Measurements from ENCODE around the gene MUL1. TPM values are rescaled to one million over a fixed set of nuclear protein-coding genes. Genes with fewer than 3 reads are reported as not detected.

The MUL1 gene
- total RNA-seq, 5 donors from 2014 or later (not counting 1 experiment from before 2014, with no cell fraction given), result 18.0 to 21.4 (median 20.8) TPM

- CTCF ChIA-PET, result no interaction called here
- no peak overlapping the region for H3K27ac Mint-ChIP-seq
- no peak overlapping the region for H3K4me3 Mint-ChIP-seq
- no peak for DNase-seq
- H3K4me1 ChIP-seq (ENCODE audit: control insufficient read depth in 1 of 2, extremely low read depth in 1 of 2, insufficient read depth in 2 of 2, low read length in 2 of 2), result peaks cover 0 to 20% of the 10 kb centered on the region in 2 experiments
- WGBS (ENCODE audit: insufficient coverage), result no CpG with 5 or more reads among the region's 4 CpGs
- no peaks in the 10 kb centered on the region for H3K9me3 ChIP-seq
- H3K9me3 Mint-ChIP-seq, result no peaks in the 10 kb centered on the region
- H3K27me3 Mint-ChIP-seq, result peaks cover 81 to 83% of the 10 kb centered on the region in 2 donors
- H3K27ac ChIP-seq (ENCODE audit: low read length), result no peak overlapping the region
- H3K27me3 ChIP-seq (replicated peaks in 1 of 2; ENCODE audit: control insufficient read depth in 2 of 2, extremely low read depth in 1 of 2, insufficient read depth in 2 of 2, low read length in 1 of 2), result peaks cover 19 to 75% of the 10 kb centered on the region in 2 experiments
- no peaks in the 10 kb centered on the region for H3K36me3 ChIP-seq (ENCODE audit: control insufficient read depth in 2 of 2, extremely low read depth in 1 of 2, insufficient read depth in 1 of 2, low read length in 1 of 2)
- H3K4me3 ChIP-seq (ENCODE audit: control insufficient read depth in 1 of 2, extremely low read depth in 1 of 2, low read length in 1 of 2), result no peak overlapping the region
- POLR2A ChIA-PET, result no interaction called here
- ATAC-seq (replicated peaks in 1 of 4), result no peak
- no peaks in the 10 kb centered on the region for H3K36me3 Mint-ChIP-seq
- peaks cover 14 to 15% (median 14%) of the 10 kb centered on the region in 3 donors for H3K4me1 Mint-ChIP-seq
Measured at GRCh38 chr1:20479840-20480239, 28.1 kb downstream of the MUL1 start.

- H3K27me3 Mint-ChIP-seq, result peaks cover 81 to 87% of the 10 kb centered on the region in 2 donors
- DNase-seq, result no peak
Measured at GRCh38 chr1:20478057-20478635, 29.8 kb downstream of the MUL1 start.

GRCh38 chr1:20477348-20478056 is 30.4 kb downstream of the MUL1 start:
- Mint-ChIP-seq H3K4me1 (peaks cover 0 to 6% (median 5%) of the 10 kb centered on the region in 3 donors), H3K4me3 (no peak overlapping the region), H3K36me3 (no peaks in the 10 kb centered on the region), H3K27me3 (peaks cover 75 to 88% of the 10 kb centered on the region in 2 donors), H3K27ac (no peak overlapping the region), H3K9me3 (no peaks in the 10 kb centered on the region)
- no peaks in the 10 kb centered on the region for H3K36me3 ChIP-seq (ENCODE audit: control insufficient read depth in 2 of 2, extremely low read depth in 1 of 2, insufficient read depth in 1 of 2, low read length in 1 of 2)
- no peak overlapping the region for H3K27ac ChIP-seq (ENCODE audit: low read length)
- H3K9me3 ChIP-seq, result no peaks in the 10 kb centered on the region
- DNase-seq (no peak), ATAC-seq (replicated peaks in 1 of 4) (no peak)
- POLR2A ChIA-PET, result no interaction called here
- peaks cover 0 to 8% of the 10 kb centered on the region in 2 experiments for H3K4me1 ChIP-seq (ENCODE audit: control insufficient read depth in 1 of 2, extremely low read depth in 1 of 2, insufficient read depth in 2 of 2, low read length in 2 of 2)
- WGBS (ENCODE audit: insufficient coverage), result 69% methylated on average over 3 of the region's 10 CpGs
- H3K27me3 ChIP-seq (replicated peaks in 1 of 2; ENCODE audit: control insufficient read depth in 2 of 2, extremely low read depth in 1 of 2, insufficient read depth in 2 of 2, low read length in 1 of 2), result peaks cover 19 to 77% of the 10 kb centered on the region in 2 experiments
- CTCF ChIA-PET, result interaction anchor here in 1 of 2 donors (0.7 kb wide), 1 partner anchor 966 kb away, joined by 3 read pairs; no protein-coding TSS in a partner anchor
- H3K4me3 ChIP-seq (ENCODE audit: control insufficient read depth in 1 of 2, extremely low read depth in 1 of 2, low read length in 1 of 2), result no peak overlapping the region

More at GRCh38 chr1:20478057-20478635, 29.8 kb downstream of the MUL1 start:
- no peaks in the 10 kb centered on the region for H3K9me3 ChIP-seq
- no CpG with 5 or more reads among the region's 5 CpGs for WGBS (ENCODE audit: insufficient coverage)
- no peaks in the 10 kb centered on the region for H3K9me3 Mint-ChIP-seq
- ChIA-PET POLR2A (no interaction called here), CTCF (interaction anchor here in 1 of 2 donors (0.7 kb wide), 1 partner anchor 967 kb away, joined by 3 read pairs; no protein-coding TSS in a partner anchor)
- peaks cover 19 to 71% of the 10 kb centered on the region in 2 experiments for H3K27me3 ChIP-seq (replicated peaks in 1 of 2; ENCODE audit: control insufficient read depth in 2 of 2, extremely low read depth in 1 of 2, insufficient read depth in 2 of 2, low read length in 1 of 2)
- H3K27ac ChIP-seq (ENCODE audit: low read length), result no peak overlapping the region
- peaks cover 0 to 7% of the 10 kb centered on the region in 2 experiments for H3K4me1 ChIP-seq (ENCODE audit: control insufficient read depth in 1 of 2, extremely low read depth in 1 of 2, insufficient read depth in 2 of 2, low read length in 2 of 2)
- H3K4me3 ChIP-seq (ENCODE audit: control insufficient read depth in 1 of 2, extremely low read depth in 1 of 2, low read length in 1 of 2), result no peak overlapping the region
- H3K36me3 ChIP-seq (ENCODE audit: control insufficient read depth in 2 of 2, extremely low read depth in 1 of 2, insufficient read depth in 1 of 2, low read length in 1 of 2), result no peaks in the 10 kb centered on the region
- no peak overlapping the region for H3K27ac Mint-ChIP-seq
- H3K4me3 Mint-ChIP-seq, result no peak overlapping the region
- peaks cover 0 to 5% (median 4%) of the 10 kb centered on the region in 3 donors for H3K4me1 Mint-ChIP-seq
- no peak for ATAC-seq (replicated peaks in 1 of 4)
- no peaks in the 10 kb centered on the region for H3K36me3 Mint-ChIP-seq

- peaks cover 0 to 8% of the 10 kb centered on the region in 2 experiments for H3K4me1 ChIP-seq (ENCODE audit: control insufficient read depth in 1 of 2, extremely low read depth in 1 of 2, insufficient read depth in 2 of 2, low read length in 2 of 2)
- H3K27me3 Mint-ChIP-seq, result peaks cover 80 to 89% of the 10 kb centered on the region in 2 donors
- H3K27ac Mint-ChIP-seq, result no peak overlapping the region
- peaks cover 0 to 6% (median 3%) of the 10 kb centered on the region in 3 donors for H3K4me1 Mint-ChIP-seq
- no peaks in the 10 kb centered on the region for H3K9me3 ChIP-seq
- H3K36me3 ChIP-seq (ENCODE audit: control insufficient read depth in 2 of 2, extremely low read depth in 1 of 2, insufficient read depth in 1 of 2, low read length in 1 of 2), result no peaks in the 10 kb centered on the region
- H3K36me3 Mint-ChIP-seq, result no peaks in the 10 kb centered on the region
- H3K27ac ChIP-seq (ENCODE audit: low read length), result no peak overlapping the region
- no peaks in the 10 kb centered on the region for H3K9me3 Mint-ChIP-seq
- H3K4me3 ChIP-seq (ENCODE audit: control insufficient read depth in 1 of 2, extremely low read depth in 1 of 2, low read length in 1 of 2), result no peak overlapping the region
- ATAC-seq (replicated peaks in 1 of 4) (no peak), DNase-seq (no peak)
- ChIA-PET POLR2A (no interaction called here), CTCF (no interaction called here)
- peaks cover 14 to 78% of the 10 kb centered on the region in 2 experiments for H3K27me3 ChIP-seq (replicated peaks in 1 of 2; ENCODE audit: control insufficient read depth in 2 of 2, extremely low read depth in 1 of 2, insufficient read depth in 2 of 2, low read length in 1 of 2)
- WGBS (ENCODE audit: insufficient coverage), result 9% methylated on average over 33 of the region's 33 CpGs
- H3K4me3 Mint-ChIP-seq, result no peak overlapping the region
Measured at GRCh38 chr1:20476265-20477038, 31.5 kb downstream of the MUL1 start.

- Histone ChIP-seq H3K27me3 (replicated peaks in 1 of 2; ENCODE audit: control insufficient read depth in 2 of 2, extremely low read depth in 1 of 2, insufficient read depth in 2 of 2, low read length in 1 of 2) (peaks cover 8 to 67% of the 10 kb centered on the region in 2 experiments), H3K27ac (ENCODE audit: low read length) (no peak overlapping the region), H3K9me3 (no peaks in the 10 kb centered on the region), H3K4me1 (ENCODE audit: control insufficient read depth in 1 of 2, extremely low read depth in 1 of 2, insufficient read depth in 2 of 2, low read length in 2 of 2) (peaks cover 0 to 8% of the 10 kb centered on the region in 2 experiments), H3K4me3 (ENCODE audit: control insufficient read depth in 1 of 2, extremely low read depth in 1 of 2, low read length in 1 of 2) (no peak overlapping the region), H3K36me3 (ENCODE audit: control insufficient read depth in 2 of 2, extremely low read depth in 1 of 2, insufficient read depth in 1 of 2, low read length in 1 of 2) (no peaks in the 10 kb centered on the region)
- no peak overlapping the region for H3K27ac Mint-ChIP-seq
- no peaks in the 10 kb centered on the region for H3K36me3 Mint-ChIP-seq
- H3K27me3 Mint-ChIP-seq, result peaks cover 78 to 82% of the 10 kb centered on the region in 2 donors
- no peaks in the 10 kb centered on the region for H3K9me3 Mint-ChIP-seq
- ChIA-PET CTCF (no interaction called here), POLR2A (no interaction called here)
- WGBS (ENCODE audit: insufficient coverage), result 68% methylated on average over 4 of the region's 7 CpGs
- no peak for DNase-seq
- ATAC-seq (replicated peaks in 1 of 4), result no peak
- H3K4me3 Mint-ChIP-seq, result no peak overlapping the region
- peaks cover 0 to 6% (median 3%) of the 10 kb centered on the region in 3 donors for H3K4me1 Mint-ChIP-seq
Measured at GRCh38 chr1:20474996-20475395, 33.0 kb downstream of the MUL1 start.

GRCh38 chr1:20474333-20474975 is 33.5 kb downstream of the MUL1 start:
- H3K4me1 ChIP-seq (ENCODE audit: control insufficient read depth in 1 of 2, extremely low read depth in 1 of 2, insufficient read depth in 2 of 2, low read length in 2 of 2), result peaks cover 0 to 8% of the 10 kb centered on the region in 2 experiments
- no peak overlapping the region for H3K4me3 Mint-ChIP-seq
- no peaks in the 10 kb centered on the region for H3K9me3 ChIP-seq
- H3K4me3 ChIP-seq (ENCODE audit: control insufficient read depth in 1 of 2, extremely low read depth in 1 of 2, low read length in 1 of 2), result no peak overlapping the region
- peaks cover 77 to 80% of the 10 kb centered on the region in 2 donors for H3K27me3 Mint-ChIP-seq
- WGBS (ENCODE audit: insufficient coverage), result 82% methylated on average over 1 of the region's 2 CpGs
- no peak for ATAC-seq (replicated peaks in 1 of 4)
- no peaks in the 10 kb centered on the region for H3K36me3 ChIP-seq (ENCODE audit: control insufficient read depth in 2 of 2, extremely low read depth in 1 of 2, insufficient read depth in 1 of 2, low read length in 1 of 2)
- no peaks in the 10 kb centered on the region for H3K36me3 Mint-ChIP-seq
- peaks cover 8 to 63% of the 10 kb centered on the region in 2 experiments for H3K27me3 ChIP-seq (replicated peaks in 1 of 2; ENCODE audit: control insufficient read depth in 2 of 2, extremely low read depth in 1 of 2, insufficient read depth in 2 of 2, low read length in 1 of 2)
- H3K9me3 Mint-ChIP-seq, result no peaks in the 10 kb centered on the region
- no peak overlapping the region for H3K27ac Mint-ChIP-seq
- peaks cover 0 to 6% (median 3%) of the 10 kb centered on the region in 3 donors for H3K4me1 Mint-ChIP-seq
- H3K27ac ChIP-seq (ENCODE audit: low read length), result no peak overlapping the region
- no peak for DNase-seq
- CTCF ChIA-PET, result no interaction called here
- POLR2A ChIA-PET, result no interaction called here
